Kidney (tissue), 14 donors: Measurements from ENCODE around the gene ABCB9. TPM values are rescaled to one million over a fixed set of nuclear protein-coding genes. Genes with fewer than 3 reads are reported as not detected.

Experiments
- DNase-seq, 5 donors: peaks; one replicate each; pipeline ENCODE4 v3.0.0-alpha.2; 2013 to 2020
- FAIRE-seq: peaks from 2 replicates; lab custom pipeline; 2012; peaks lifted over from hg19 to GRCh38; lab: Jason Lieb, UNC
- H3K27ac ChIP-seq, 2 donors: one replicate each; pipeline ENCODE4 v1.7.0; 2013; ENCODE audit warnings: low read depth in 2 of 2, low read length in 2 of 2, inconsistent platforms in 1 of 2
- H3K27me3 ChIP-seq: one replicate; pipeline ENCODE4 v1.7.1; 2013; ENCODE audit warnings: low read length, inconsistent platforms; ENCODE audit not compliant: control insufficient read depth, insufficient read depth
- H3K36me3 ChIP-seq, 3 donors: one replicate each; pipeline versions ENCODE4 v1.7.0 to v1.7.1; 2013; ENCODE audit warnings: low read length in 3 of 3, control low read depth in 1 of 3, inconsistent platforms in 1 of 3; ENCODE audit not compliant: insufficient read depth in 3 of 3, control insufficient read depth in 2 of 3
- H3K4me1 ChIP-seq, 3 donors: one replicate each; pipeline versions ENCODE4 v1.7.0 to v1.7.1; 2013; ENCODE audit warnings: low read length in 3 of 3, inconsistent platforms in 1 of 3, low read depth in 1 of 3; ENCODE audit not compliant: control insufficient read depth in 2 of 3, insufficient read depth in 2 of 3
- H3K4me3 ChIP-seq, 3 donors: one replicate each; pipeline versions ENCODE4 v1.7.0 to v1.8.1; 2013; ENCODE audit warnings: low read length in 3 of 3, control low read depth in 1 of 3, inconsistent platforms in 1 of 3
- H3K9ac ChIP-seq, 3 donors: one replicate each; pipeline versions ENCODE4 v1.7.0 to v1.7.1; 2013; ENCODE audit warnings: low read length in 3 of 3, control low read depth in 1 of 3, inconsistent platforms in 1 of 3
- H3K9me3 ChIP-seq, 3 donors: one replicate each; pipeline versions ENCODE4 v1.7.0 to v1.7.1; 2013; ENCODE audit warnings: low read length in 3 of 3, control low read depth in 1 of 3, inconsistent platforms in 1 of 3; ENCODE audit not compliant: control insufficient read depth in 2 of 3, insufficient read depth in 1 of 3
- CTCF ChIP-seq: IDR thresholded peaks from 3 replicates; pipeline ENCODE4 v1.5.1; 2012; ENCODE audit warnings: mild to moderate bottlenecking, moderate library complexity, borderline replicate concordance; ENCODE audit not compliant: insufficient read depth; ENCODE audit errors: extremely low read depth
- intact Hi-C: fragments of 100-400 bp; cut with DNase I; formaldehyde crosslinking; loops from one replicate; pipeline ENCODE4 v1.11.1; 2022
- polyA plus RNA-seq: library from polyadenylated mRNA; stranded (reverse); fragments of 350-450 nt; fragmentation: Illumina TruSeq; extraction: RNeasy Lipid Tissue Mini Kit (QIAGEN cat#74804); gene quantifications from one replicate; pipeline ENCODE4 v1.2.3, GENCODE V29; 2014; ENCODE audit warnings: low read depth, low replicate concordance; ENCODE audit not compliant: insufficient read depth
- total RNA-seq: library from RNA; stranded (reverse); fragmentation: NEBNext Ultra II Directional; extraction: Animal tissue kit (Norgen Biotek cat#: 25700); gene quantifications from one replicate; pipeline ENCODE4 v1.2.1, GENCODE V29; 2021
- donor health status: control.
- donor health status: control.
- donor health status: control.
- donor health status: control.
- donor health status: control.
- donor health status: DM: yes; HTN: yes; CAD: no.
- donor health status: Normal renal cell carcinoma (clear cell type).

Gene ABCB9
- total and polyA plus RNA-seq, 2 donors from 2014 or later = 4.6 to 7.6 TPM

- Histone ChIP-seq H3K36me3 (no peaks in the 10 kb centered on the region), H3K27ac (no peak overlapping the region), H3K27me3 (no peaks in the 10 kb centered on the region), H3K4me3 (no peak overlapping the region), H3K9ac (no peak overlapping the region), H3K9me3 (no peaks in the 10 kb centered on the region), H3K4me1 (peaks cover 0 to 10% (median 0%) of the 10 kb centered on the region in 3 donors)
- intact Hi-C loops = no loop called here
- TF ChIP-seq CTCF = no peak
- DNase-seq (no peak), FAIRE-seq (no peak)
These were observed 47.4 kb downstream of the ABCB9 start for GRCh38 chr12:122918827-122919226.

DNA sequence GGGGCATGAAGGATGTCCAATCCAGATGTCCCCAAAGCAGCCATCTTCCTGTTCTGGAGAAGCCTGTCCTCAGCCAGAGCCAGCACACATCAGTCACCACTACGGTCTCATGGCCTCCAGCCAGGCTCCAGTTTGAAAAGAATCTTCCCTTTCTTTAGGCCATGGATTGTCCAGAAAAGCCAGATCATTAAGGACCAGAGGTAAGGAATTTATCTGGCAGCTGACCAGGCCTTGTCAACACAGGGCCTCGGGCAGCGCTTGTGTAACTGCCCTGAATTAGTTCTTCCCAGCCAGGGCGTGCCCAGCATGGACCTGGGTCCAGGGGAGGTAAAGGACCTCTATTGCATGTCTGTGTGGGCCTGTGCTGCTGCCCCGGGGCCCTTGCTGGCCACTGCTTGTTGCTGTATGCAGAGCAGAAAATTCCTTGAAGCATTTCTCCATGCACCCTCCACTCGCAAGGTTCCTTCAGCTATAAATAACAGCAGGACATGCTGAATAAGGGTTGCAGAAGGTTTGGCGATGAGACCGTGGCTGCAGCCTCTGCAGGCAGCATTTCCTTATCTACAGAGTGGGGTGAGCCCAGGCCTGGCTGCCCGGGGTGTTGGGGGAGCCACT, 48.6 kb downstream of the ABCB9 start:
- no peak for FAIRE-seq
- Histone ChIP-seq H3K9me3 (no peaks in the 10 kb centered on the region), H3K27ac (no peak overlapping the region), H3K4me1 (peaks cover 0 to 10% (median 0%) of the 10 kb centered on the region in 3 donors), H3K36me3 (no peaks in the 10 kb centered on the region), H3K27me3 (no peaks in the 10 kb centered on the region), H3K4me3 (no peak overlapping the region), H3K9ac (no peak overlapping the region)
- no peak for TF ChIP-seq CTCF
- intact Hi-C loops = no loop called here
- peak in 1 of 5 donors; percentile 80 for DNase-seq

- H3K4me1 ChIP-seq = no peaks in the 10 kb centered on the region
- H3K27ac ChIP-seq = no peak overlapping the region
- H3K36me3 ChIP-seq = no peaks in the 10 kb centered on the region
- no peak for FAIRE-seq
- intact Hi-C loops = no loop called here
- H3K9me3 ChIP-seq = no peaks in the 10 kb centered on the region
- no peak for DNase-seq
- H3K27me3 ChIP-seq = no peaks in the 10 kb centered on the region
- no peak overlapping the region for H3K4me3 ChIP-seq
- no peak overlapping the region for H3K9ac ChIP-seq
- TF ChIP-seq CTCF = no peak
These were observed 56.6 kb downstream of the ABCB9 start for GRCh38 chr12:122909442-122910288.
